Umbilical cord (tissue), 2 donors: ENCODE measurements around the gene RHEBL1. TPM values are rescaled to one million over a fixed set of nuclear protein-coding genes. Genes with fewer than 3 reads are reported as not detected.

Experiments
- DNase-seq: peaks from one replicate; pipeline ENCODE4 v3.0.0-alpha.2; 2015; ENCODE audit warnings: low spot score
- total RNA-seq: library from RNA; depleted of rRNA; stranded (reverse); fragments of >200 nt; gene quantifications from one replicate; pipeline ENCODE4 v1.2.3, GENCODE V29; 2014; ENCODE audit warnings: low replicate concordance; ENCODE audit not compliant: insufficient read depth

RHEBL1 gene
- total RNA-seq, 1 donor from 2014 or later: 3.9 TPM

DNA sequence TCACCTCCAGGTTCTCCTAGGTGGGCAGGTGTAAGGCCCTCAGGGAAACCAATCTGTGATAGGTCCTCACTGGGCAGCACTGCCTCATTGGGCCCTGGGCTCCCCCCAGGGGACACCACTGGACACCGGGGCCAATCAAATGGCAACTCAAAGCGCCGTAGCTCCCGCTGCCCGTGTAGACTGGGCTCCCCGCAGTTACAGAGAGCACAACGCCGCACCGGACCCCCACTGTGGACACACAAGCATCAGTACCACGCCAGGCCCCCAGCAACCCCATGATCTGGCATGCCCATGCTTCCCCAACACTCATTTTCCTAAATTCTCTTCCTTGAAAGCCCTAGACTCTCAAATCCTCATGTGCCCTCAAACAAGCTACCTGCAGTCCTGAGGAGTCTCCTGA is 15.3 kb downstream of the RHEBL1 start:
- DNase-seq: no peak

GRCh38 chr12:49054096-49054495 is 15.7 kb downstream of the RHEBL1 start:
- DNase-seq: no peak

- DNase-seq: no peak
These were observed 17.1 kb downstream of the RHEBL1 start for GRCh38 chr12:49052451-49053208.

DNA sequence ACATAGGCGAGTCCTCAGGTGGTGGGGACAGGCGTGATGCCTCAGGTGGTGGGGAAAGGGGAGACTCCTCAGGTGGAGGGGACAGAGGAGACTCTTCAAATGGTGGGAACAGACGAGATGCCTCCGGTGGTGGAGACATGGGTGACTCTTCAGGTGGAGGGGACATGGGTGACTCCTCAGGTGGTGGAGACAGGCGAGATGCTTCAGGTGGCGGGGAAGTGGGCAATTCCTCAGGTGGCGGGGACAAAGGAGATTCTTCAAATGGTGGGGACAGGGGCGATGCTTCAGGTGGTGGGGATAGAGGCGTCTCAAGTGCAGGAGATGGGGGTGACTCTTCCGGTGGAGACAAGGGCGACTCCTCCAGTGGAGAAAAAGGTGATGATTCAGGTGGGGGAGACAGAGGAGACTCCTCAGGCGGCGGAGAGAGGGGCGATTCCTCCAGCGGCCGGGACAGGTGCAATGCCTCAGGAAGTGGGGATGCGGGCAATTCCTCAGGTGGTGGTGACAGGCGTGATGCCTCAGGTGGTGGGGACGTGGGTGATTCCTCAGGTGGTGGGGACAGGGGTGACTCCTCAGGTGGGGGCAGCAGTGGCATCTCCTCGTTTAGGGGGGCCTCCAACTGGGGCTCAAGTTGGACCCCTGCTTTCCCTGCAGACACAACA is 17.9 kb downstream of the RHEBL1 start:
- DNase-seq: no peak

GRCh38 chr12:49051373-49051764 is 18.4 kb downstream of the RHEBL1 start:
- DNase-seq: no peak

DNA sequence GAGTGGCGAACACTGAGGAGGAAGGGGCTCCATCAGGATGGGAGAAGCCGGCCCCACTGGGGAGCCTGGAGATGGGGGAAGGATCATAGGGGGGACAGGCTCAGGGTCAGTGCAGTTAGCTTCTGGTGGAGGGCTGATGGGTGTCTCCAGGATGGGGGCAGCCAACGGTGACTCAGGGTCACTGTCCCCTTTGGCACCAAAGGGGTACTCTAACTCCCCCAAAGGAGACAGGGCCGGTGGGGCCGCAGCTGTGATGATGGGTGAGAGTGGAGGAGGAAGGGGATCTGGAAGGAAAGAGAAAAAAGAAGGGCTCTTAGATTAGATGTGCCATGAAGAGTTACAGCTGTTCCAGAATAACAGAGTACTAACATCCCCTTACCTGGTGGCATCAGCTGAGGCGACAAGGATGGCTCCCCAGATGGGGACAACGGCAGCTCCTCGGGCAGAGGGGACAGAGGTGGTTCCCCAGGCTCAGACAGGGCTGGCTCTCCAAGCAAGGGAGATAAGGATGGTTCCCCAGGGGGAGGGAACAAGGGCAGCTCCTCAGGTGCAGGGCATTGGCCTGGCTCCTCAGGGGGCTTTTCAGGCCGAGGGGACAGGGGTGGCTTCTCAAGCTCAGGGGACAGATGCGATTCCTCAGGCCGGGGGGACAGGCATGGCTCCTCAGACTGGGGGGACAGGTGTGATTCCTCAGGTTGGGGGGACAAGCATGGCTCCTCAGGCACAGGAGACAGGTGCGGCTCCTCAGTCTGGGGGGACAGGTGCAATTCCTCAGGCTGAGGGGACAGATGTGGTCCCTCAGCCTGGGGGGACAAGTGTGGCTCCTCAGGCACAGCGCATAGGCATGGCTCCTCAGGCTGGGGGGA is 19.0 kb downstream of the RHEBL1 start:
- DNase-seq: no peak

DNA sequence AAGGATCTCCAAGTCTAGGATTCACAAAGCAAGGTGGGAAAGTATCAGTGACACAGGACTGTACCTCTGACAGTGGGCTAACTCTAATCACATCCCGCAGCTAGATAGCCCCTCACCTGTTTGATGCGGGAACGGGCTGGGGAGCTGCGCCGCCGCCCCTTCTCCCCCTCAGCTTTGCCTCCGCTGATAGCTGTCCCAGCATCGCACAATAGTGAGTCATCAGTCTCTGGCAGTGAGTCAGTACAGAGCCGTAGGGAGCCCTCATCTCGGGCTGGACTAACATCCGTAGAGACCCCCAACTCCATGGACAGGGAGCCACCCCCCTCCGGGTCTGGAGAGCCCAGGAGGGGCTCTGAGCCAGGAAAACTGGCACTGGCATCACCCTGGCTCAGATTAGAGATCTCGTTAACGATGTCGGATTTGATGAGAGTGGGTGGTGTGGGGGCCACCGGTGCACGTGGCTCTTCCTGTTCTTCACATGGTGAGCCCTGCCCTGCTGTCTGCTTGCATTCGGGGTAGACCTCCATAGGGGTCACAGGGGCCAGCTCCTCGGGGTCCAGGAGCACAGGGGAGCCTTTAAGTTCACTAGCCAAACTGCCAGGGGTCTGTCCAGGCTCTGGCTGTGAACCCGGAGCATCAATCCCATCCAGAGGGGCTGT is 20.1 kb downstream of the RHEBL1 start:
- no peak for DNase-seq

DNA sequence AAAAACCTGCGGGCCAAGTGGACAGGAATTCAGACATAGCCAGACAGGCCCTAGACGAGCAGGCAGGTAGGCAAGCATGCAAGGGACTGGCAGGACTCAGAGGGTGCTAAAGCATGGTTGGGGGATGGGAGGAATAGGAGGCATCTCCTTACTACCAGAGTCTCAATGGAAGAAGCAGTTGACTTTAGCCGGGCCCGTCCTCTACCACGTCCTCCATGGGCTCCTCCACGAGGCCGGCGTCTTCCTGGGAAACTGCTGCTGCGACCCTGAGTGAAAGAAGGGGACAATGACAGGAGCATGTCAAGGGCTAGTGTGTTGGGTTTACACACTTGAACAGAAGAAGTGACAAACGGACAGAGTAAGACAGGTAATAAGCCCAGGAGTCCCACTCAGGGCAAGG is 20.8 kb downstream of the RHEBL1 start:
- DNase-seq: no peak

- no peak for DNase-seq
These were observed 23.5 kb downstream of the RHEBL1 start for GRCh38 chr12:49046129-49046895.

DNA sequence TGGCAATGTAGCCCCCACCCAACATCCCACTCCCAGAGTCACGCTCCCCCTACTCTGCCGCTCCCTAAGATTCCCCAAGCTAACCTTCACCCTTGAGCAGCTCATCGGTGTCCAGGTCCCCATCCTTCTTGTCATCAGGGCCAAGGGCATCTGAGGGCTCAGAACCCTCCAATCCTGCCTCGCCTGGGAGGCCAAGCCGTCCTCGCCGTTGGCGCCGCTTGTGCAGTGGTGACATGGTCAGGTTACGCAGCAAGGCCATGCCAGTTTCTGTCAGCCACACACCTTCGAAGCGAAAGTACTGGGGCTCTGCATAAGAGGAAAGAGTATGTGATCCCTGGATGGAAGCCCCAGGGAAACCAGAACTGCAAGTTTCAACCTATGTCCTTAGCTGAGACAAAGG is 25.1 kb downstream of the RHEBL1 start:
- DNase-seq: no peak

- no peak for DNase-seq
These were observed 25.9 kb downstream of the RHEBL1 start for GRCh38 chr12:49043856-49044258.

- no peak for DNase-seq
These were observed 26.5 kb downstream of the RHEBL1 start for GRCh38 chr12:49043241-49043640.

DNA sequence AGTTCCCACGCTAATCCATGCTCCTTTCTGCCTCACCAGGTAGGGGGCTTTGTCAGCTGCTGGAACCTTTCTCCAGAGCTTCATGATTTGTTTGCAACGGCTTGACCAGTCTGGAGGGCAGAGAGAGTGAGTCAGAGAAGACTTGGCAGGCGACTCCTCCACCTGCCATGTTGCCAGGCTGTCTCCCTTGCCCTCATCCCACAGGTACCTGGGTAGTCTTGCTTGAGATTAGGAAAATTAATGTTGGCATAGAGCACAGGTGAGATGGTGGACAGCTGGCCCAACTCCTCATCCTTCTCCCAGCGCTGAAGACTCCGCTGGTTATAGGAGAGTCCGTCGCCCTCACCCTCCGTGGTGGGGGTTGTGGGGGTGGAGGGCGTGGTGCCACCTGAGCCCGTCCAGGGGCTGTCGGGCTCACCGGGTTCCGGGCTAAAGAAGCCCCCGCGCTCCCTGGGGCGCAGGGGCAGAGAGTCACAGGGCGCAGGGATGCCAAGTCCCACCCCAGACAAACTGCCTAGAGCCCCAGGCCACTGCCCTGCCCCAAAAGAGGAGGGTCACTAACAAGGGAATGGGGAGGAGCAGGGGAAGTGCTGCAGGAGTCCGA is 27.8 kb downstream of the RHEBL1 start:
- DNase-seq: no peak

DNA sequence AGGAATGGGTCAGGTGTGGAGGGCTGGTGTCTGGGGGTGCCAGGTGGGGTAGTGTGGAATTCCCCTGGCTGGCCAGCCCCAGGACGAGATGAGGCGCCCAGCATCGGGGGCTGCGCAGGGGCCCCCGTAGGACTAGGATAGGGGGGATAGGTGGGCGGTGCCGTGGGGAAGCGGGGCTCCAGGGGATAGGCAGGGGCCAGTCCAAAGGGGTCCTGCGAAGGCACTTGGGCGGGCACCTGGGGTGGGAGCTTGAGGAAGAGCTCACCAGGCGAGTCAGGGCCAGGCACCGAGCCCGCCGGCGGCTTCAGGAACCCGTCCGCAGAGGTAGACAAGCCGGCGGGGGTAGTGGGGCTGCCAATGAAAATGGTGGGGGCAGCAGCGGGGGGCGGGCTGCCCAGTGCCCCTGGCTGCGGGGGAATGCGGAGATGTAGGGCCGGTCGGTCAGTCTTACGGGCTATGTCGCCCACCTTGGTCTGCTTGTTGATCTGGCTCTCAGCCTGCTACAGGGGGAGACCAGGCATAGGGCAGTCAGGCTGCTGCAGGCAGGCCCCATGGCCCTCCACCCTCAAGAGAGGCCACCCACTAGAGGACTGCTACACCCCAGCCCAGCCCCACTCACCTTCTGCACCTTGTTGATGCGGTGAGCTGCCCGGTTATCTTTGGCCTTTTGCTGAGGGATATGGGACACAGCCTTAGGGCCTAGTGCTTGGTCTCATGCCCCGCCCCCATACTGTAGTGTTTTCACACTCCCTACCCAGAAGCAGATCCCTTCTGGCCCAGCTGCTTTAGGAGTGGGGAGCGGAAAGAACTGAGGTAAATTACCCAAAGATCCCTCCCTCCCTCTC is 28.5 kb downstream of the RHEBL1 start:
- no peak for DNase-seq

GRCh38 chr12:49040364-49040855 is 29.4 kb downstream of the RHEBL1 start:
- DNase-seq: no peak

GRCh38 chr12:49039421-49040363 is 30.1 kb downstream of the RHEBL1 start:
- no peak for DNase-seq

DNA sequence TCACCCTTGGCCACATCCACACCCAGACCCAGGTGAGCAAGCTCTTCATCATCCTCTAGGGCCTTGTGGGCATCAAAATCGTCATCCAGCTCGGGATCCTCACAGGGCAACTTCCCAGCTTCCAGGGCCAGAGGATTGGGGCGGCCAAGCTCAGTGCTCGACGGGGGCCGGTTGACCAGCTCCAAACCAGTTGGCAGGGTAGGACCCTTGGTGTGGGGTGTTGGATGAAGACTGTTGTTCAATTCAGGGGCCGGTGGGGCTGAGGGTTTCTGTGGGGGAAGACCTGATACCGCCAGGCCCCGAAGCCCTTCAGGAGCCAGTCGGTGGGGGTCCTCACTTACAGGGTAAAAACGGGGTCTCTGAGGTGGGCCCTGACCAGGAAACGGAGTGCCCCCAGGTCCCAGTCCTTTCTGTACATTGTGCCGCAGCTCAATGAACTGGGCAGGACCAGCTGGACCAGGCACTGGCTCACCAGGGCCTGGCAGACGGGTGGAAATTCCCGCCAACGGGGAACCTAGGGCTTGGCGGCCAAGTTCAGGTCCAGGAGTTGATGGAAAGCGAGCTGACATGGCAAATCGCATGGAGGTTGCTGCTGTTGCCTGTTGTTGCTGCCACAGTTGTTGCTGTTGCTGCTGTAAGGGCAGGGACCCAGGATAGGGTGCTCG is 31.4 kb downstream of the RHEBL1 start:
- no peak for DNase-seq

DNA sequence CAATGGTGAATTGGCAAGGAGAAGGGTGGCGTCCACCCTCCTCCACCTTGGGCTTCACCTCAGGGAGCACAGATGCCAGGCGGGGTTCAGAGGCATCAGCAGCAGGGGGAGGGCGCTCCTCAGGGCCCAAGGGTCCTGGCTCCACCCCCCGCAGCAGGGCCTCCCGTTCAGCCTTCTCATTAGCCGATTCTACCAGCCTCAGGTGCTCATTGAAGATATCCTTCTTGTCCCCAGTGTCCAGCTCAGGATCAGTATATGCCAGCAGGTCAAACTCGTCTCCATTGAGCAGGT is 31.9 kb downstream of the RHEBL1 start:
- DNase-seq: no peak
